ENCODE data around the gene KLHL18. TPM values are rescaled to one million over a fixed set of nuclear protein-coding genes. Genes with fewer than 3 reads are reported as not detected.

The KLHL18 gene
- total and polyA plus RNA-seq, 7 donors: 44.2 to 170 (median 68.7) TPM

DNA sequence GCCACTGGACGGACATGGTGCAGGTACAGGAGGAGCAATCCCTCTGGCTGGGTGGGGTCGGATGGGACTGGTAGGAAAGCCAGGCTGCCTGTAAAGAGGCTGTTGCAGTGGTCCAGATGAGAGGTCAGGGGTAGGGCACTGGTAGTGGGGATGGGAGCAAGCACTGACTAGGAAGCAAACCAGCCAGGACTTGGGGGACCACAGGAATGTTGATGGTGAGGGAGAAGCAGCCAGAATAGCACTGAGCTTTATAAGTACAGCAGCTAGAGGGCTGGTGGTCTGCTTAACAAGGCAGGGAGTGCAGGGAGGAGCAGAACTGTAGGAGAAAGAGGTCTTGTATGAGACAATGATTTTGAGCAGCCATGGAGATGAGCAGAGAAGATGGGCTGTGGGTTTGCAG, 59.4 kb downstream of the KLHL18 start:
- no peak for DNase-seq
- WGBS, 3 donors: 91 to 96% (median 96%) methylated on average over 2 of the region's 2 CpGs
- Histone ChIP-seq H3K4me1 (peaks cover 4% of the 10 kb centered on the region), H3K27me3 (ENCODE audit: insufficient read depth in 3 of 3, low read length in 2 of 3) (no peaks in the 10 kb centered on the region), H3K4me3 (no peak overlapping the region), H3K36me3 (ENCODE audit: insufficient read depth in 1 of 2, low read depth in 1 of 2) (peaks cover 10 to 94% of the 10 kb centered on the region in 2 donors), H3K27ac (no peak overlapping the region), H3K9me3 (no peaks in the 10 kb centered on the region)
- no peak for ATAC-seq
- intact Hi-C loops (cut with DNase I): no loop called here
- TF ChIP-seq, protein P1, sequence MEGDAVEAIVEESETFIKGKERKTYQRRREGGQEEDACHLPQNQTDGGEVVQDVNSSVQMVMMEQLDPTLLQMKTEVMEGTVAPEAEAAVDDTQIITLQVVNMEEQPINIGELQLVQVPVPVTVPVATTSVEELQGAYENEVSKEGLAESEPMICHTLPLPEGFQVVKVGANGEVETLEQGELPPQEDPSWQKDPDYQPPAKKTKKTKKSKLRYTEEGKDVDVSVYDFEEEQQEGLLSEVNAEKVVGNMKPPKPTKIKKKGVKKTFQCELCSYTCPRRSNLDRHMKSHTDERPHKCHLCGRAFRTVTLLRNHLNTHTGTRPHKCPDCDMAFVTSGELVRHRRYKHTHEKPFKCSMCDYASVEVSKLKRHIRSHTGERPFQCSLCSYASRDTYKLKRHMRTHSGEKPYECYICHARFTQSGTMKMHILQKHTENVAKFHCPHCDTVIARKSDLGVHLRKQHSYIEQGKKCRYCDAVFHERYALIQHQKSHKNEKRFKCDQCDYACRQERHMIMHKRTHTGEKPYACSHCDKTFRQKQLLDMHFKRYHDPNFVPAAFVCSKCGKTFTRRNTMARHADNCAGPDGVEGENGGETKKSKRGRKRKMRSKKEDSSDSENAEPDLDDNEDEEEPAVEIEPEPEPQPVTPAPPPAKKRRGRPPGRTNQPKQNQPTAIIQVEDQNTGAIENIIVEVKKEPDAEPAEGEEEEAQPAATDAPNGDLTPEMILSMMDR (IDR thresholded peaks at IDR 0.05): no peak

DNA sequence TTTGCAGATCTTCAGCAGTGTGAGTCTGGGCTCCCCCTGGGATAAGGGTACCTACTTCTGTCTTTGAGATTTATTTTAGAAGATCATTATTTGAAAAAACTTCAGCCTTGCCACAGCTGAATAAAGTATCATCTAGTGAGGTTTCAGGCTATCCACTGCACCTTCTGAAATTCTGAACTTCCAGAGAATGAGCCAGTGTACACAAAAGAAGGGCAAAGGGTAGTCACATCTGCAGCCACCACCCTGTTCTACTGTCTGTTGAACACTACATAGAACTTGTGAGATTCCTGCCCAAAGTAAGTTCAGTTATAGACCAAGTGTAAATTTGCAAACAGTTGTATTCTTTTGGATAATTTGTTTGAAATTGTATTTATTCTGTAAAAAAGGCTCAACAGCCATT, 60.1 kb downstream of the KLHL18 start:
- no peaks in the 10 kb centered on the region for H3K9me3 ChIP-seq
- H3K4me1 ChIP-seq: peaks cover 4% of the 10 kb centered on the region
- H3K36me3 ChIP-seq (ENCODE audit: insufficient read depth in 1 of 2, low read depth in 1 of 2): peaks cover 9 to 87% of the 10 kb centered on the region in 2 donors
- H3K4me3 ChIP-seq: no peak overlapping the region
- TF ChIP-seq, protein P1 (IDR thresholded peaks at IDR 0.05): no peak
- intact Hi-C loops (cut with DNase I): no loop called here
- DNase-seq: no peak
- no peak for ATAC-seq
- H3K27ac ChIP-seq: no peak overlapping the region
- H3K27me3 ChIP-seq (ENCODE audit: insufficient read depth in 3 of 3, low read length in 2 of 3): no peaks in the 10 kb centered on the region

DNA sequence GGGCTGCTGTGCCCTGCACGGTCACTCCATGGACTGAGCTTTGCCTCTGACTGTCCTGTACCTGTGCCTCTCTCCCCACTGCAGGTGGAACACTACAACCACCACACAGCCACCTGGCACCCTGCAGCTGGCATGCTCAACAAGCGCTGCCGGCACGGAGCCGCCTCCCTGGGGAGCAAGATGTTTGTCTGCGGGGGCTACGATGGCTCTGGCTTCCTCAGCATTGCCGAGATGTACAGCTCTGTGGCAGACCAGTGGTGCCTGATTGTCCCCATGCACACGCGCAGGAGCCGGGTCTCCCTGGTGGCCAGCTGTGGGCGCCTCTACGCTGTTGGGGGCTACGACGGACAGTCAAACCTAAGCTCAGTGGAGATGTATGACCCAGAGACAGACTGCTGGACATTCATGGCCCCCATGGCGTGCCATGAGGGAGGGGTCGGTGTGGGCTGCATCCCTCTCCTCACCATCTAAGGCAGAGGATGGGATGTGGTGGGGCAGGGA, 60.8 kb downstream of the KLHL18 start:
- no peak for ATAC-seq
- no peak for DNase-seq
- 93 to 94% (median 93%) methylated on average over 17 of the region's 17 CpGs for WGBS, 3 donors
- Histone ChIP-seq H3K27ac (no peak overlapping the region), H3K9me3 (no peaks in the 10 kb centered on the region), H3K4me3 (no peak overlapping the region), H3K27me3 (ENCODE audit: insufficient read depth in 3 of 3, low read length in 2 of 3) (no peaks in the 10 kb centered on the region), H3K36me3 (ENCODE audit: insufficient read depth in 1 of 2, low read depth in 1 of 2) (peaks cover 7 to 80% of the 10 kb centered on the region in 2 donors), H3K4me1 (peaks cover 4% of the 10 kb centered on the region)
- TF ChIP-seq, protein P1 (IDR thresholded peaks at IDR 0.05): no peak
- intact Hi-C loops (cut with DNase I): no loop called here

DNA sequence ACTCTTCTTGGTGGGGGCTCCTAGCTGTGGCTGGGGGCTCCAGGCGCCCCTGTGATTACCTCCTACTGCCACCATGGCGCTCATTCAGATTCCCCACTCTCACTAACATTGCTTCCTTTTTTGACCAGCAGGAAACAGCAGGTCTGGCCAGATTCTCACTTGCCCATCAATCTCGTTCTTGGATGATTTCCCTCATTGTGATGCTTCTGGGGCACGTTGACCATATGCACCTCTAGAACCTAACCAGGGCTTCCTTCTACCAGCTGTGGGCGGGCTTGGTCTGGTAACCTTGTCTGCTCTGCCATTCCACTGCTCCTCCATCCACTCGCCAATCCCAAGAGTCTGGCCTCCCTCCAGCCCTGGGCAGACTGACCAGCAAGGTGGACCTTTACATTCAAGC, 62.2 kb downstream of the KLHL18 start:
- no peaks in the 10 kb centered on the region for H3K9me3 ChIP-seq
- 78 to 80% (median 79%) methylated on average over 6 of the region's 6 CpGs for WGBS, 3 donors
- no peak overlapping the region for H3K4me3 ChIP-seq
- DNase-seq (no peak), ATAC-seq (no peak)
- H3K36me3 ChIP-seq (ENCODE audit: insufficient read depth in 1 of 2, low read depth in 1 of 2): peaks cover 7 to 65% of the 10 kb centered on the region in 2 donors
- TF ChIP-seq, protein P1 (IDR thresholded peaks at IDR 0.05): no peak
- H3K27me3 ChIP-seq (ENCODE audit: insufficient read depth in 3 of 3, low read length in 2 of 3): no peaks in the 10 kb centered on the region
- intact Hi-C loops (cut with DNase I): no loop called here
- no peak overlapping the region for H3K27ac ChIP-seq
- peaks cover 4% of the 10 kb centered on the region for H3K4me1 ChIP-seq

DNA sequence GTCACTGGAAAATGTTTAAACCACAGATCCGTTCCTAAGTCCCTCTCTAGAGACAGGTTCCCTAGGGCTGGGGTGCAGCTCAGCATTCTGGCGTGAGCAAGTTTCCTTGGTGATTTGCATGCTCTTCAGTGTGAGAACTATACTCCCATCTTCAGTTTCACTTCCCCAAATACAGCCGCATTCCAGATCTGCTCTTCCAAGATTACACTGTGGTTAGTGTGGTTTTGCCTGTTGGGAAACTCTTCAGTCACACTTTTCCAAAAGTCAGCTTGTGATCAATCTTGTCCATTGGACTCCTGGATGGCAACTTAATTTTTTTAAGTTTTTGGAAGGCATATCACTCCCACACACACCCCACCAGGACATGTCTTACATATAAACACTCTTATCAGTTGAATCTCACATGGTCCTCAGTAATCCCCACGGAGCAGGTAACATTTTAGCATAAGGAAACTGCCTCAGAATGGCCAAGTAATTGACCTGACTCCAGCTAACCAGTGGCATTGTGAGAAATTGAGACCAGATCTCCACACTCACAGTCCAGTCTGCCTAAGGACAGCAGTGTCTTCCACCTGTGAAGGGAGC, 64.6 kb downstream of the KLHL18 start:
- no peaks in the 10 kb centered on the region for H3K9me3 ChIP-seq
- intact Hi-C loops (cut with DNase I): no loop called here
- ATAC-seq: peak in 2 of 4 donors; percentile 28 to 33

More for the DNA sequence above, 64.6 kb downstream of the KLHL18 start:
- peaks cover 7 to 42% of the 10 kb centered on the region in 2 donors for H3K36me3 ChIP-seq (ENCODE audit: insufficient read depth in 1 of 2, low read depth in 1 of 2)
- no peaks in the 10 kb centered on the region for H3K27me3 ChIP-seq (ENCODE audit: insufficient read depth in 3 of 3, low read length in 2 of 3)
- TF ChIP-seq, protein P1 (IDR thresholded peaks at IDR 0.05): no peak
- H3K27ac ChIP-seq: no peak overlapping the region
- H3K4me1 ChIP-seq: peaks cover 4% of the 10 kb centered on the region
- no peak for DNase-seq
- WGBS, 3 donors: 61 to 71% (median 62%) methylated on average over 4 of the region's 4 CpGs
- H3K4me3 ChIP-seq: no peak overlapping the region

Measured in psoas muscle (tissue), 8 donors.